Cardiac muscle cell (in vitro differentiated cells and primary cell): ENCODE results near the gene RARB. TPM values are rescaled to one million over a fixed set of nuclear protein-coding genes. Genes with fewer than 3 reads are reported as not detected.

ENCODE experiments used
- DNase-seq, 2 donors: peaks; one replicate each; pipeline versions ENCODE4 v3.0.0 to v3.0.0-alpha.2; 2010 to 2017; ENCODE audit warnings: low read depth in 1 of 2, low spot score in 1 of 2
- H3K27ac ChIP-seq: fragments of 200-600 bp; sonication (generic); 2 replicates; pipeline ENCODE4 v1.5.1; 2016
- H3K27me3 ChIP-seq: fragments of 200-600 bp; sonication (generic); 2 replicates; pipeline ENCODE4 v1.6.0; 2016; ENCODE audit warnings: control low read depth
- H3K36me3 ChIP-seq: fragments of 200-600 bp; sonication (generic); 2 replicates; pipeline ENCODE4 v1.5.1; 2016; ENCODE audit warnings: control low read depth
- H3K4me1 ChIP-seq: fragments of 200-600 bp; sonication (generic); 2 replicates; pipeline ENCODE4 v1.8.1; 2017; ENCODE audit warnings: low read depth, mild to moderate bottlenecking, mixed run types
- H3K4me3 ChIP-seq: fragments of 200-600 bp; sonication (generic); 2 replicates; pipeline ENCODE4 v1.5.1; 2016; ENCODE audit warnings: mild to moderate bottlenecking
- H3K9me3 ChIP-seq: fragments of 200-600 bp; sonication (generic); 2 replicates; pipeline ENCODE4 v1.5.1; 2017; ENCODE audit warnings: low read depth, mild to moderate bottlenecking, control low read depth
- polyA plus RNA-seq: library from polyadenylated mRNA; unstranded; fragments of >200 nt; fragmentation: Nextera tagmentation; extraction: Ambion mirVana; gene quantifications from 2 replicates; pipeline ENCODE4 v1.2.1, GENCODE V29; 2016
- total RNA-seq: library from RNA; depleted of rRNA; stranded (reverse); fragments of >200 nt; gene quantifications from 2 replicates; pipeline ENCODE4 v1.2.3, GENCODE V29; 2016
- TF ChIP-seq, protein P1 (sequence below): IDR thresholded peaks from 2 replicates; pipeline ENCODE4 v1.5.1; 2012; ENCODE audit warnings: low read depth, mild to moderate bottlenecking, low read length

Gene RARB
- total and polyA plus RNA-seq, 2 experiments from 2014 or later: 22.4 to 27.2 TPM

GRCh38 chr3:25463836-25464418 lies 35.9 kb downstream of the RARB start:
- Histone ChIP-seq H3K36me3 (peaks cover 4% of the 10 kb centered on the region), H3K4me3 (no peak overlapping the region), H3K9me3 (no peaks in the 10 kb centered on the region), H3K4me1 (peaks cover 12% of the 10 kb centered on the region), H3K27ac (no peak overlapping the region), H3K27me3 (no peaks in the 10 kb centered on the region)
- DNase-seq: no peak
- TF ChIP-seq, protein P1, sequence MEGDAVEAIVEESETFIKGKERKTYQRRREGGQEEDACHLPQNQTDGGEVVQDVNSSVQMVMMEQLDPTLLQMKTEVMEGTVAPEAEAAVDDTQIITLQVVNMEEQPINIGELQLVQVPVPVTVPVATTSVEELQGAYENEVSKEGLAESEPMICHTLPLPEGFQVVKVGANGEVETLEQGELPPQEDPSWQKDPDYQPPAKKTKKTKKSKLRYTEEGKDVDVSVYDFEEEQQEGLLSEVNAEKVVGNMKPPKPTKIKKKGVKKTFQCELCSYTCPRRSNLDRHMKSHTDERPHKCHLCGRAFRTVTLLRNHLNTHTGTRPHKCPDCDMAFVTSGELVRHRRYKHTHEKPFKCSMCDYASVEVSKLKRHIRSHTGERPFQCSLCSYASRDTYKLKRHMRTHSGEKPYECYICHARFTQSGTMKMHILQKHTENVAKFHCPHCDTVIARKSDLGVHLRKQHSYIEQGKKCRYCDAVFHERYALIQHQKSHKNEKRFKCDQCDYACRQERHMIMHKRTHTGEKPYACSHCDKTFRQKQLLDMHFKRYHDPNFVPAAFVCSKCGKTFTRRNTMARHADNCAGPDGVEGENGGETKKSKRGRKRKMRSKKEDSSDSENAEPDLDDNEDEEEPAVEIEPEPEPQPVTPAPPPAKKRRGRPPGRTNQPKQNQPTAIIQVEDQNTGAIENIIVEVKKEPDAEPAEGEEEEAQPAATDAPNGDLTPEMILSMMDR: no peak

DNA sequence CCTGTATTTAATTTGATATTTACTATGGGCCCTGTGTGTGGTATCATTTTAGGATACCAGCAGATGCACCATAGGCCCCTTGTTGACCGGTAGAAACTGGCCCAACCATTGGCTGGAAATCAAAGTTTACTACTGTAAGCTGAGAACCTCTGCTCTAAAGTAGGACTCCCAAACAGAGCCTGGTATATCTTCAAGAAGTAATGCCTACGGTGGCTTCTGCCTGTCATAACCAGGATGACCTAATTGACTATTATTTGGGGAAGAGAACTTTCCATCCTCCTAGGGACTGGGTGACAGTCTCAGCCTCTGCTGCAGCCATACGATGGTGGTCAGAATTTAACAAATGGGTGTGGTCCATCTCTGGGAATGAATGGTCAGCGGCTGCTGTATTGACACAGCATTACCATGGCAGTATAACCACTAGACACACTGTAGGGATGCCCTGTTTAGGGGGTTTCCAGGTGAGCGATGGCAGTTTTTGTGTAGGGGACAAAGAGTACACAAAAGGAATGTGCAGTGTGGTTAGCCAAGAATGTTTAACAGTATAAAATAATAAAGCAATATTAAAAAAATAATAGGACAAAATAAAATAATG lies 37.3 kb downstream of the RARB start:
- peaks cover 4% of the 10 kb centered on the region for H3K36me3 ChIP-seq
- H3K27me3 ChIP-seq: no peaks in the 10 kb centered on the region
- DNase-seq: no peak
- TF ChIP-seq, protein P1: no peak
- no peak overlapping the region for H3K4me3 ChIP-seq
- no peaks in the 10 kb centered on the region for H3K9me3 ChIP-seq
- H3K27ac ChIP-seq: peak overlapping the region; percentile 21
- H3K4me1 ChIP-seq: peaks cover 21% of the 10 kb centered on the region

- H3K4me3 ChIP-seq: no peak overlapping the region
- no peaks in the 10 kb centered on the region for H3K36me3 ChIP-seq
- DNase-seq: peak; percentile 52 to 87
- no peaks in the 10 kb centered on the region for H3K9me3 ChIP-seq
- no peak overlapping the region for H3K27ac ChIP-seq
- no peaks in the 10 kb centered on the region for H3K27me3 ChIP-seq
- H3K4me1 ChIP-seq: peaks cover 53% of the 10 kb centered on the region
- TF ChIP-seq, protein P1: peak; percentile 25
Measured at GRCh38 chr3:25468866-25469319, 40.8 kb downstream of the RARB start.

GRCh38 chr3:25469558-25469957 lies 41.5 kb downstream of the RARB start:
- H3K36me3 ChIP-seq: no peaks in the 10 kb centered on the region
- H3K9me3 ChIP-seq: no peaks in the 10 kb centered on the region
- H3K27ac ChIP-seq: no peak overlapping the region
- no peaks in the 10 kb centered on the region for H3K27me3 ChIP-seq
- TF ChIP-seq, protein P1: no peak
- no peak for DNase-seq
- no peak overlapping the region for H3K4me3 ChIP-seq
- H3K4me1 ChIP-seq: peaks cover 60% of the 10 kb centered on the region

DNA sequence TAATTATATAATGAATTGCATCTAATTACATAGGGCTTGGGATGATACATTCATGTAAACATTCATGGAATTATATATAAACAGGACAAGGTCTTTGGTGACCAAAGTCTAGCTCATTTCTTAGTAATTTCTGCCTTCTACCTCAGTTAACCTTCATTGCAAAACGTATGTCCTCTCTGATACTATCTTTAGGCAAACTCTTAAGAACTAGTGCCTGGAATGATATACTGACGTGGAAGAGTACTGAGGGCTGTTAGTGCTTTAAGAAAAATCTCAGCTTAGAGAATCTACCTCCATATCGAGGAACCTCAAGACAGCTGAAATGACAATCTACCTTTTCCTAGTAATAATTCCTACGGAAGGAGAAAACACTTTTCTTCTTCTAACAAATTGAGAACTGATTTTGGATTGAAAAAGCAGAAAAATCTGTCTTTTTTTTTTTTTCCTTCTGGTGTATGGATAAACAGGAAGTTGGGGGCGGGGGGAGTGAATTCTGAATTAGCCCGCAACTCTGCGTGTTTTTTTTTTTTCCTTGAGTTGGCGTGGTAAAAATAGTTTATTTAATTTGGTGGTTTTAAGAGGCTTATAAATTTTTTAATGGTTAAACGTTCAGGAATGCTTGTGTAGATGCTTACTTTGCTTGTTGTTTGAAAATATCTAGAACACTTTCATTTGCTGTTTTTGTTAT lies 43.2 kb downstream of the RARB start:
- no peak overlapping the region for H3K4me3 ChIP-seq
- TF ChIP-seq, protein P1: no peak
- H3K9me3 ChIP-seq: no peaks in the 10 kb centered on the region
- peak in 1 of 2 donors; percentile 57 for DNase-seq
- H3K27me3 ChIP-seq: no peaks in the 10 kb centered on the region
- H3K36me3 ChIP-seq: no peaks in the 10 kb centered on the region
- peaks cover 63% of the 10 kb centered on the region for H3K4me1 ChIP-seq
- H3K27ac ChIP-seq: no peak overlapping the region
